Naive B cell (primary cell): ENCODE measurements around the gene SLC8B1. TPM values are rescaled to one million over a fixed set of nuclear protein-coding genes. Genes with fewer than 3 reads are reported as not detected.
"Not testable (repeated sequence)": the region's sequence is repeated elsewhere in the genome, so short reads cannot be mapped to it uniquely, and the experiment has no call there.

Experiments used
- ATAC-seq, 2 donors: fragments of 150-1000 bp; cut with Tn5 transposase; 2 replicates each; pipeline ENCODE4 v1.10.0; 2021; ENCODE audit warnings: low read depth in 2 of 2, mild to moderate bottlenecking in 2 of 2, moderate library complexity in 2 of 2
- DNase-seq: peaks from one replicate; pipeline ENCODE4 v3.0.0; 2022
- H3K27ac Mint-ChIP-seq, 6 donors: one replicate each; pipeline ENCODE4 v1.8.0; 2020 to 2022; ENCODE audit warnings: mild to moderate bottlenecking in 6 of 6, mixed read lengths in 6 of 6, moderate library complexity in 5 of 6, inconsistent platforms in 2 of 6
- H3K27me3 Mint-ChIP-seq, 3 donors: one replicate each; pipeline ENCODE4 v1.8.0; 2021 to 2022; ENCODE audit warnings: mixed read lengths in 3 of 3, mild to moderate bottlenecking in 1 of 3
- H3K36me3 Mint-ChIP-seq, 2 donors: one replicate each; pipeline ENCODE4 v1.8.0; 2020 to 2022; ENCODE audit warnings: mixed read lengths in 2 of 2, inconsistent platforms in 1 of 2, mild to moderate bottlenecking in 1 of 2
- H3K4me1 Mint-ChIP-seq, 3 donors: one replicate each; pipeline ENCODE4 v1.8.0; 2020 to 2022; ENCODE audit warnings: mixed read lengths in 3 of 3, inconsistent platforms in 1 of 3, mild to moderate bottlenecking in 1 of 3, moderate library complexity in 1 of 3
- H3K4me3 Mint-ChIP-seq, 8 donors: one replicate each; pipeline ENCODE4 v1.8.0; 2020 to 2022; ENCODE audit warnings: mild to moderate bottlenecking in 8 of 8, mixed read lengths in 8 of 8, moderate library complexity in 8 of 8, inconsistent platforms in 2 of 8
- H3K9me3 Mint-ChIP-seq, 7 donors: one replicate each; pipeline ENCODE4 v1.8.0; 2020 to 2022; ENCODE audit warnings: mixed read lengths in 7 of 7, mild to moderate bottlenecking in 5 of 7, inconsistent platforms in 2 of 7, moderate library complexity in 1 of 7
- polyA plus RNA-seq, 6 donors: library from polyadenylated mRNA; unstranded; fragments of 300-500 nt; fragmentation: Illumina TruSeq; gene quantifications; one replicate each; pipeline ENCODE4 v1.2.3, GENCODE V29; 2021; ENCODE audit warnings: low read depth in 6 of 6

The SLC8B1 gene
- polyA plus RNA-seq, 6 donors from 2014 or later: 5.3 to 35.1 (median 14.6) TPM

DNA sequence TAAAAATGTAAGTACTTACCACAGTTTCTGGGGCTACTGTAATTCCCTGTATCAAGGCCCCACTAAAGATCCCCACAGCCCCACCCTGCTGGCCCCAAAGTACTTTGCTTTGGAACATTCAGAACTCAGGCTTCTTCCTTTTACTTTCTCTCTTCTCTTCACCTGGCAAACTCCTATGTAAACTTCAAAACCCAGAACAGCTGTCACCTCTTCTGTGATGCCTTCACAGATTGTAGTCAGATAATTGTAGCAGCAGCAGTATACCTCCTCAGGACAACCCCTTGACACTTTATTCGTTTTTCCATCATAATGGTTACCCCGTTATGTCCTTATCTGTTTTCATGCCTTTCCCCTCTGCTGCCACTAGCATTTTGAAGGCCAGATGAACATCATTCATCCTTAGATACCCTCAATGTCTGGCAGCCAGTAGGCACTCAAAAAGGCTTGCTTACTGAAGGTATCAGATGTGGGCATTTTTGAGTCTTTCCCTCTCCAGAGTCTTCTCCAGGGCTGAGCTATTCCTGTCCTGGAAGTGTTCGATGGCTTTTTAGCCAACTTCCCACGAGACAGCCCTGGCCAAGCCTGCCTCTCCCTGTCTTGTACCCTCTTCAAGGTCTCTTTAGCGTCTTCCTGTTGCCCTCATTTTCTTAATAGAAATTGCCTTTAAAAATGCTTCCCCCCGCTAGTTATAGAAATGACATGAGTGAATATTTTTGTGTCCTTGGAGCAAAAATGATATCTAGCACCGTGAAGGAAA lies 30.9 kb upstream of the SLC8B1 start:
- Mint-ChIP-seq H3K9me3 (no peaks in the 10 kb centered on the region), H3K4me1 (peaks cover 0 to 11% (median 3%) of the 10 kb centered on the region in 3 donors), H3K36me3 (peaks cover 5 to 9% of the 10 kb centered on the region in 2 donors), H3K4me3 (no peak overlapping the region), H3K27ac (peak overlapping the region in 1 of 6 donors; percentile 45), H3K27me3 (no peaks in the 10 kb centered on the region)
- DNase-seq (no peak), ATAC-seq (no peak)

DNA sequence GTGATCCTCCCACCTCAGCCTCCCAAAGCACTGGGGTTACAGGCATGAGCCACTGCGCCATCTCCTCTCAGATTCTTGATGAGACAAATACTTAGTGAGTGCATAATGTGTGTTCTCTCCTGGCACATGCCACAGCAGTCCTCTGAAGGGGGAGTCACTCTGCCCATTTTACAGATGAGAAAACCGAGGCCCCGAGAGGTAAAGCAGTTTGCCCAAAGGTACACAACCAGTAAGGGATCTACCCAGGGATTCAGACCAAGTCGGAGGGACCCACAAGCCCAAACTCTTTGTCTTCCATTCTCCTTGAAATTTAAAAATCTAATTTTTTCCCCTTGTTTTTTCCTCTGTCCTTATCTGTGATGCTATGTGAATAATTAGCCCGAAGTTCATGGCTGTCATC lies 29.8 kb upstream of the SLC8B1 start:
- Mint-ChIP-seq H3K9me3 (no peaks in the 10 kb centered on the region), H3K27ac (peak overlapping the region in 2 of 6 donors; percentile 21 to 28), H3K27me3 (no peaks in the 10 kb centered on the region), H3K36me3 (peaks cover 5 to 9% of the 10 kb centered on the region in 2 donors), H3K4me3 (no peak overlapping the region), H3K4me1 (peaks cover 5 to 14% (median 7%) of the 10 kb centered on the region in 3 donors)
- ATAC-seq: no peak
- DNase-seq: no peak

DNA sequence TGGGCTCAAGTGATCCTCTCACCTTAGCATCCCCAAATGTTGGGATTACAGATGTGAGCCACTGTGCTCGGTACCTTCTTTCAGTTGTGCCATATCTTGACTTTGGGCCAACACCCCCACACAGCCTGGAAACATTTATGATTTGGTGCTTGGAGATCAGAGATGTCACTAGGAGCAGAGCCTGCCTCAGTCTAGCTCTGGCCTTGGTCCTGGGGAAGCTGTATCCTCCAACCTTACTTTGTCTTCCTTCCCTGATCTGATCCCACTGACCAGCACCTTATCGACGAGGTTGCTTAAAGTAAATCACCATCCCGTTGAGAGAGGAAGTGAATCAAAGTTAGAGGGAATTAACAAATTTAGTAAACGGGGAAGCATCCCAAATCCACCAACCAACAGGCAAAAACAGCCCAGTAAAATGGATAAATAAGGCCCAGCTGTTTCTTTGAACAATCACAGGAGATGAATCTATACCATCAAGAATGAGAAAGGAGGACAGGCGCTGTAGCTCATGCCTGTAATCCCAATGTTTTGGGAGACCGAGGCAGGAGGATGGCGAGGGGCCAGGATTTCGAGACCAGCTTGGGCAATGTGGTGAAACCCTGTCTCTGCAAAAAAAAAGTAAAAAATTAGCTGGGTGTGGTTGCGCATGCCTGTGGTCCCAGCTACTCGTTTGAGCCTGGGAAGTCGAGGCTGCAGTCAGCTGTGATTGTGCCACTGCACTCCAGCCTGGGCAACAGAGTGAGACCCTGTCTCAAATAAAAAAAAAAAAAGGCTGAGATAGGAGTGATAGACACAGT lies 26.9 kb upstream of the SLC8B1 start:
- peak overlapping the region in 3 of 6 donors; percentile 47 to 88 (median 82) for H3K27ac Mint-ChIP-seq

DNA sequence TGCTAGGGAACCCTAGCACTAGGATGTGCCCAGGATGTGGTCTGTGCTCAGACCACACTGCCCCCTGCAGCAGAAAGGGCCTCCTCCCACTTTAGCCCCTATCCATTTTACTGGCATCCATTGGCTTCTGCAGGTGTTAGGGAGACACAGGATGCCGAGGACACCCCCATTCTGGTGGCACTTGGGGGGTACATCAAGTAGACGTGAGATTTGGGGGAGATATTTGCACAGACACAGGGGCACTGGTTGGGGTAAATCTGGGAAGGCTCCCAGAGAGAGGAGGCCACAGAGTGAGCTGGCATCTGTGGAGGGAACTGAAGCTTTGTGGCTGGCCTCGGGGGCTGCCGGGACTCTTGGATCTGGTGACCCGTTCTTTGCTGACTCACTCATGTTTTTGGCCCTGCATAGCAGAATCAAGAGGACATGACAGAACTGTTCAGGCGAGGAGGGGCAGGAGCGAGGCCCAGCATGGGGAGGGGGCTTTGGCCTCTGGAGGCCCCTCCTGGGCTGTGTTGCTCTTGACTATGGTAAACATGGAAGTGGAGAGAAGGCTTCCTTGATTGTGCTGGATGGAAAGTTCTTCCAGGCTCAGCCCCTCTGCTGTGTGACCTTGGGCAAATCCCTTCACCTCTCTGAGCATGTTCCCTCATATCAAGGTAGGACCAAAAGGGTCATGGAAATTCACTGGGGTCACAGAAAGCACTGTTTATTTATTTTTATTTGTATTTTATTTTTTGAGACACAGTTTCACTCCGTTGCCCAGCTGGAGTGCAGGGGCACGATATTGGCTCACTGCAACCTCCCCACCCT lies 25.2 kb upstream of the SLC8B1 start:
- ATAC-seq (no peak), DNase-seq (no peak)
- Mint-ChIP-seq H3K9me3 (no peaks in the 10 kb centered on the region), H3K27me3 (no peaks in the 10 kb centered on the region), H3K4me3 (peak overlapping the region in 5 of 8 donors; percentile 84 to 93 (median 86)), H3K27ac (peak overlapping the region in 4 of 6 donors; percentile 24 to 64 (median 32)), H3K4me1 (peaks cover 14 to 23% (median 22%) of the 10 kb centered on the region in 3 donors), H3K36me3 (no peaks in the 10 kb centered on the region)

More for the DNA sequence above, 26.9 kb upstream of the SLC8B1 start:
- Mint-ChIP-seq H3K4me3 (peak overlapping the region in 2 of 8 donors; percentile 26), H3K36me3 (peaks cover 5 to 9% of the 10 kb centered on the region in 2 donors), H3K27me3 (no peaks in the 10 kb centered on the region), H3K9me3 (no peaks in the 10 kb centered on the region), H3K4me1 (peaks cover 14 to 23% (median 22%) of the 10 kb centered on the region in 3 donors)
- DNase-seq (no peak), ATAC-seq (no peak)

DNA sequence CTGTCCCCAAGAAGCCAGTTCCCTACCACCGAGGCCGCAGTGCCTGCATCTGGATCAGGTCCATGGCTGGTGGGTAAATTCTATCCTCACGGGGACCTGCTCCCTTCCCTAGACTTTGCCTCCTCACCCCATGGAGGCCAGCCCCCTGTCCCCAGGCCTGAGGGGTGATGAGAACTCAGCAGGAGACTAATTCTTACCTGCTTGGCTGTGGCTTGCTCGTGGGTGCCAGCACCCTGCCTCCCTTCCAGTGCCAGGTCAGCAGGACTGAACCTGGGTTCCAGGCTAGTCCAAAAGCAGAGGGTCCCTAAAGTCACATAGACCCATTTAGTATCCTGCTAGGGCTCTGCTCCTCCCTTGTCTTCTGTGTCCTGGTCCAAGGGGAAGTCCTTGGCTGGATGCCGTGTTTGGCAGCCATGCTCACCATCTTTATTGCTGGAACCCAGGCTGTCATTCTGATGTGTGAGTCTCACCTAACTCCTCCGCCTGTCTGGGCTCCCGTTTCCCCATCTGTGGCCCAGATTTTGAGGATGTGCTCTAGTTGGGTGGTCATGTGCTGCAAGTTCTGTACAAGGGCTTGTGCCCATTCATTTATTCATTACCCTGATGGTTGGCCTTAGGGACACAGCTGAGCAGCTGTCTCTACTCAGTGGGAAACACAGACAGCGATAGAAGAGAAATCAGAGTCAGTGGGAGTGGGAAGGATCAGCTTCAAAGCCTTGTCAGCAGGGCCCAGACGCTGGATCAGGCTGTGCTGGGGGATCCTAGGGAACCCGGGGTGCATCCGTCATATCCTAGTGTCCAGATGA lies 24.4 kb upstream of the SLC8B1 start:
- H3K27me3 Mint-ChIP-seq: no peaks in the 10 kb centered on the region
- H3K27ac Mint-ChIP-seq: peak overlapping the region; percentile 24 to 95 (median 92)
- peaks cover 14 to 23% (median 21%) of the 10 kb centered on the region in 3 donors for H3K4me1 Mint-ChIP-seq
- H3K9me3 Mint-ChIP-seq: no peaks in the 10 kb centered on the region
- H3K4me3 Mint-ChIP-seq: peak overlapping the region; percentile 84 to 93 (median 86)
- no peak for ATAC-seq
- peak; percentile 9 for DNase-seq
- no peaks in the 10 kb centered on the region for H3K36me3 Mint-ChIP-seq

DNA sequence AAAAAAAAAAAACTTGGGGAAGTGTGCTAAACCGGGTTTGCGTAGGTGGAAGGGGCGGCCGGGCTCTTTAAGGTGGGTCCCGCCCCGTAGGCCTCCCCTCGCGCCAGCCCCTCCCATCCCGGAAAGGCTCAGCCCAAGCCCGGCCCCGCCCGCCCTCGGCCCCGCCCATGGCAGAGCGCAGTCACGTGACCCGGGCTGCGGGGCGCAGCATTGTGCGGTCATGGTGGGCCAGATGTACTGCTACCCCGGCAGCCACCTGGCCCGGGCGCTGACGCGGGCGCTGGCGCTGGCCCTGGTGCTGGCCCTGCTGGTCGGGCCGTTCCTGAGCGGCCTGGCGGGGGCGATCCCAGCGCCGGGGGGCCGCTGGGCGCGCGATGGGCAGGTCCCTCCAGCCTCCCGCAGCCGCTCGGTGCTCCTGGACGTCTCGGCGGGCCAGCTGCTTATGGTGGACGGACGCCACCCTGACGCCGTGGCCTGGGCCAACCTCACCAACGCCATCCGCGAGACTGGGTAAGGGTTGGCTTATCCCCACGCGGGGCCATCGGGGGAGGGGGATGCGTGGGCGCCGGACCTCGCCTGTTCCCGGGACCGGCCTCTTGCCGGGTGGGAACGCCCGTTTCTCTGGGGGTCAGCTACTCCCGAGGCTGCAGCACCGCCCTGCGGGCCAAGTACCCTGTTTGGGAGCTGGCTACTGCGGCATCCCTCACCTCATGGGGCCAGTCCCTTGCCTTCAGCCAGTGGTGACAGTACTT lies 23.6 kb upstream of the SLC8B1 start, which contains the start of gene PLBD2:
TSS of gene PLBD2 (plus strand) at position 207 of the 752 bp plus-strand sequence. CDS start at position 221, 14 bp downstream.
- H3K36me3 Mint-ChIP-seq: no peaks in the 10 kb centered on the region
- H3K27me3 Mint-ChIP-seq: no peaks in the 10 kb centered on the region
- ATAC-seq (peak; percentile 90 to 92), DNase-seq (peak; percentile 92)
- H3K4me3 Mint-ChIP-seq: peak within 1 kb of the TSS; percentile 85 to 95 (median 92)
- peak within 1 kb of the TSS; percentile 71 to 96 (median 95) for H3K27ac Mint-ChIP-seq
- peaks cover 14 to 23% (median 19%) of the 10 kb centered on the region in 3 donors for H3K4me1 Mint-ChIP-seq
- H3K9me3 Mint-ChIP-seq: no peaks in the 10 kb centered on the region

DNA sequence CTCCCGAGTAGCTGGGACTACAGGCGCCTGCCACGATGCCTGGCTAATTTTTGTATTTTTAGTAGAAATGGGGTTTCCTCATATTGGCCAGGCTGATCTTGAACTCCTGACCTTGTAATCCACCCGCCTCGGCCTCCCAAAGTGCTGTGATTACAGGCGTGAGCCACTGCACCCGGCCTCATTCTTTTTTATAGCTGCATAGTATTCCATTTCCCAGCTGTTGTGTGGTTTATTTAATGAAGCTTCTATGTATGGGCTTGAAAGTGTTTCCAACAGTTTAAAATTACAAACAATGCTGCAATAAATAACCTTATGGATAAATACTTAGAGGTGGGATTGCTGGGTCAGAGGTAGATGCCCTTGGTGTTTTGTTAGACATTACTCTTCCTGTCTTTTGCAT lies 19.3 kb upstream of the SLC8B1 start:
- H3K4me1 Mint-ChIP-seq: peaks cover 3 to 13% (median 3%) of the 10 kb centered on the region in 3 donors

DNA sequence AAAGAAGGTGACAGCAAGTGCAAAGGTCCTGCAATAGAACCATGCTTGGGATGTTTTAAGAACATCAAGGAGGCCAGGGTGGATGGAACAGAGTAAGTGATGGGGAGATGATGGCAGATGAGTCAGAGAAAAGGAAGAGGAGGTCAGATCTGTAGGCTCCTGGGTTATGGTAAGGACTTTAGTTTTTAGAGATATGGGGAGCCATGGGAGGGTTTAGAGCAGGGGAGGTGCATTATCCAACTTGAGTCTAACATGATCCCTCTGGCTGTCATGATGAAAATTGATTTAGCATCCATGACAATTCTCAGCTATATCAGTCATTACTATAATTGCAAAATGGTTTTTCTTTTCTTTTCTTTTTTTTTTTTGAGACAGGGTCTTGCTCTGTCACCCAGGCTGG lies 16.2 kb upstream of the SLC8B1 start:
- peak overlapping the region in 2 of 8 donors; percentile 24 to 35 for H3K4me3 Mint-ChIP-seq
- DNase-seq (no peak), ATAC-seq (no peak)
- peaks cover 0 to 2% (median 0%) of the 10 kb centered on the region in 3 donors for H3K4me1 Mint-ChIP-seq
- no peaks in the 10 kb centered on the region for H3K9me3 Mint-ChIP-seq
- H3K36me3 Mint-ChIP-seq: no peaks in the 10 kb centered on the region
- peak overlapping the region in 1 of 6 donors; percentile 23 for H3K27ac Mint-ChIP-seq
- H3K27me3 Mint-ChIP-seq: peaks cover 10 to 22% (median 18%) of the 10 kb centered on the region in 3 donors

More for the DNA sequence above, 19.3 kb upstream of the SLC8B1 start:
- peaks cover 4 to 16% (median 13%) of the 10 kb centered on the region in 3 donors for H3K27me3 Mint-ChIP-seq
- not testable (repeated sequence) for H3K27ac Mint-ChIP-seq, DNase-seq, H3K36me3 Mint-ChIP-seq, ATAC-seq, H3K9me3 Mint-ChIP-seq, H3K4me3 Mint-ChIP-seq

DNA sequence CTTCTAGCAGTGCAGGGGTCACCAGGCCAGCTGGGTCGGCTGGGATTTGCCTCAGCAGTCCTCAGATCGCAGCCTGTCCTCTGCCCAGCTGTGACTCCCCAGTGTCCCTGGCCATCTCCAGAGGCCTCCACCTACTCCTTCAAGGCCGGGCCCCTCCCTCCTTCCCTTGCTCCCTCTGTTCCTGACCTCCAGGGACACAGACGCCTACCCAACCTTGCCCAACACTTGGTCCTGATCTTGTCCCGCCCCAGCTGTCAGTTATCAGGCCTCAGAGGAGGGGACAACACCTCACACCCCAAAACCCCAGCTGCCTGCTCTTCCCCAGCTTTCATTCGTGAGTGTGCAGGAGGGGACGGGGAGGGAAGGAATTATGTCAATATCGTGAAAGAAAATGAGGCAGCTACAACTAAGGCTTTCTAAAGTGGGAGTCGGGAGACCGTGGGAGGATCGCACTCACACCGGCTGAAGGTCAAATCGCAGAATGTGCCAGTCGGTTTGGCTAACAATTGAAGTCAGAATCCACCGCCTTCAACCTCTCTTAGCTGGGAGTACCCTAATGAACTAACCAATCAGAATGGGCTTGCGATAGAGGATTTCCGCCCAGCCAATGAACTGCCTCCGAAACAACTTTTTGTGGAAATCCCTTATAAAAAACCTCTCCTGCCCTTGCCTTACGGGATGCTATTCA lies 14.1 kb upstream of the SLC8B1 start:
- no peak overlapping the region for H3K27ac Mint-ChIP-seq
- H3K4me3 Mint-ChIP-seq: no peak overlapping the region
- ATAC-seq (no peak), DNase-seq (no peak)
- peaks cover 10 to 22% (median 18%) of the 10 kb centered on the region in 3 donors for H3K27me3 Mint-ChIP-seq
- no peaks in the 10 kb centered on the region for H3K36me3 Mint-ChIP-seq
- H3K4me1 Mint-ChIP-seq: peaks cover 0 to 2% (median 0%) of the 10 kb centered on the region in 3 donors
- no peaks in the 10 kb centered on the region for H3K9me3 Mint-ChIP-seq

DNA sequence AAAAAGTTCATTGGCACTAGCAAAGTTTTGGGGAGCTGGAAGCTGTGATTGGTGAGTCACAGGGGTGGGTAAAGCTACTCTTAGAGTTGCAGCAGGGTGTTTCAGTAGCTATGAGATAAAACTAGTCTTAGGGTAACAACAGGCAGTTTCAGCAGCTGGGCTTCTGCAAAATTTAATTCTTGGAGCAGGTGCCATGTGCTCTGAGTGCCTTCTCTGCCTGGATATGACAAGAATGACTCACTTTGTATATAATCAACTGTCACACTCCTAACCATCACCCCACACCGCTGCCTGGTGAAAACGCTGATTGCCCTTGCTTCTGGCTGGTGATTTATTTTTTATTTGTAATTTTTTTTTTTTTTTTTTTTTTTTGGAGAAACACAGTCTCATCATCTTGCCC lies 13.0 kb upstream of the SLC8B1 start:
- Mint-ChIP-seq H3K27ac (no peak overlapping the region), H3K27me3 (peaks cover 10 to 22% (median 18%) of the 10 kb centered on the region in 3 donors)

DNA sequence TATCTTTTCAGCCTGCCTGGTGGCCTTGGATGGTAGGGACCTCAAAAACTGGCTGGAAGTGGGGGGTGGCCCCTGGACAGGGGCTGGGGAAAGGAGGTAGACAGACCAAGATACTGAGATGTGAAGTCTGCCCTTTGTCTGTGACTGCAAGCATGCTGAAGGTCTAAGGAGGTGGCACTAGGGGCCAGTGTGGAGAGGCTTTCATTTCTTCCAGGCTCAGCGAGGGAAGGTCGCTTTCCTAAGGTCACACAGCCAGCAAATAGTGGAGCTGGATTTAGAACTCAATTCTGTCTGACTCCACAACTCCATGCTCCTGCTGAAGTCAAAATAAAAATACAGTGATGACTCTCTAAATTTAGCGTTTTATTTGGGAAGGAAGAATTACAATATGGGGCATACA lies 12.2 kb upstream of the SLC8B1 start:
- Mint-ChIP-seq H3K4me3 (no peak overlapping the region), H3K27me3 (peaks cover 10 to 16% (median 11%) of the 10 kb centered on the region in 3 donors), H3K27ac (no peak overlapping the region), H3K36me3 (no peaks in the 10 kb centered on the region), H3K9me3 (no peaks in the 10 kb centered on the region), H3K4me1 (peaks cover 0 to under 1% (median 0%) of the 10 kb centered on the region in 3 donors)
- no peak for ATAC-seq
- DNase-seq: no peak

More for the DNA sequence above, 13.0 kb upstream of the SLC8B1 start:
- ATAC-seq (no peak), DNase-seq (no peak)
- no peak overlapping the region for H3K4me3 Mint-ChIP-seq
- peaks cover 0 to 2% (median 0%) of the 10 kb centered on the region in 3 donors for H3K4me1 Mint-ChIP-seq
- H3K9me3 Mint-ChIP-seq: no peaks in the 10 kb centered on the region
- no peaks in the 10 kb centered on the region for H3K36me3 Mint-ChIP-seq
